HepG2 (cell line): ENCODE results near the gene LAMC3. TPM values are rescaled to one million over a fixed set of nuclear protein-coding genes. Genes with fewer than 3 reads are reported as not detected.

Experiments used
- ATAC-seq: fragments of 200-7000 bp; cut with Tn5 transposase; 3 replicates; pipeline ENCODE4 v1.9.1; 2020; ENCODE audit warnings: mild to moderate bottlenecking, moderate library complexity
- BruUV-seq: library from RNA; stranded (reverse); fragments of 400-500 nt; replicated peaks from 2 replicates; lab custom pipeline; 2021; lab: Mats Ljungman, UMichigan
- CTCF ChIA-PET: fragments of 300-600 bp; formaldehyde crosslinking; extraction: SDS; loops from one replicate; lab custom pipeline; 2021; ENCODE audit warnings: low total read pairs, inconsistent platforms, low intra/inter-chr PET ratio; lab: Yijun Ruan, JAX
- POLR2A ChIA-PET: fragments of 350-600 bp; sonication (Branson Sonifier 250); formaldehyde crosslinking; loops from one replicate; lab custom pipeline; 2020; ENCODE audit warnings: antibody characterized with exemption, inconsistent platforms; lab: Yijun Ruan, JAX
- DNase-seq: peaks from one replicate; pipeline ENCODE4 v3.0.0-alpha.2; 2015; ENCODE audit warnings: low spot score
- FAIRE-seq: peaks from 3 replicates; lab custom pipeline; 2011; peaks lifted over from hg19 to GRCh38; lab: Jason Lieb, UNC
- H2AFZ ChIP-seq: one replicate; pipeline ENCODE4 v1.6.1; 2011; ENCODE audit warnings: low read length, inconsistent platforms
- H3K27ac ChIP-seq: fragments of 300-600 bp; 3 replicates; pipeline ENCODE4 v1.8.0; 2011; ENCODE audit warnings: mixed run types, mild to moderate bottlenecking, mixed read lengths, low read length, inconsistent platforms; ENCODE audit not compliant: insufficient read depth; ENCODE audit errors: extremely low read length
- H3K27me3 ChIP-seq, 2 experiments: fragments of 200-600 bp in 1 of 2; 2 replicates in 1 of 2; 3 replicates in 1 of 2; pipeline versions ENCODE4 v1.6.0 to v1.8.0; 2011; ENCODE audit warnings: low read length in 2 of 2, mild to moderate bottlenecking in 2 of 2, moderate library complexity in 2 of 2, inconsistent platforms in 1 of 2; ENCODE audit not compliant: insufficient read depth in 2 of 2, control insufficient read depth in 1 of 2
- H3K36me3 ChIP-seq, 2 experiments: fragments of 200-600 bp in 1 of 2; replicated peaks in 1 of 2; 2 replicates in 1 of 2; 3 replicates in 1 of 2; pipeline versions ENCODE4 v1.5.1 to v1.8.0; 2011; ENCODE audit warnings: low read length in 2 of 2, inconsistent platforms in 1 of 2; ENCODE audit not compliant: insufficient read depth in 2 of 2, control insufficient read depth in 1 of 2
- H3K4me1 ChIP-seq: 2 replicates; pipeline ENCODE4 v1.5.1; 2012; ENCODE audit warnings: low read length, inconsistent platforms; ENCODE audit not compliant: insufficient read depth
- H3K4me2 ChIP-seq: 2 replicates; pipeline ENCODE4 v1.6.0; 2011; ENCODE audit warnings: low read depth, low read length, inconsistent platforms
- H3K4me3 ChIP-seq, 3 experiments: fragments of 200-600 bp in 1 of 3; sonication (generic), shearing (Covaris generic) in 1 of 3; replicated peaks in 1 of 3; 2 replicates each; pipeline ENCODE4 v1.5.1; 2011 to 2016; ENCODE audit warnings: low read length in 3 of 3, inconsistent platforms in 2 of 3, low read depth in 2 of 3, mild to moderate bottlenecking in 2 of 3, control low read depth in 1 of 3, mixed read lengths in 1 of 3; ENCODE audit not compliant: insufficient read depth in 1 of 3
- H3K79me2 ChIP-seq: one replicate; pipeline ENCODE4 v1.6.1; 2011; ENCODE audit warnings: low read length, inconsistent platforms; ENCODE audit not compliant: insufficient read depth
- H3K9ac ChIP-seq: 2 replicates; pipeline ENCODE4 v1.6.0; 2011; ENCODE audit warnings: mild to moderate bottlenecking, low read depth, low read length, inconsistent platforms; ENCODE audit not compliant: insufficient read depth
- H3K9me3 ChIP-seq: 2 replicates; pipeline ENCODE4 v1.5.1; 2012; ENCODE audit warnings: mild to moderate bottlenecking, low read length
- H4K20me1 ChIP-seq: 2 replicates; pipeline ENCODE4 v1.6.0; 2011; ENCODE audit warnings: inconsistent platforms, mild to moderate bottlenecking, low read length, moderate library complexity; ENCODE audit not compliant: insufficient read depth
- CENPT ChIP-seq: sonication (generic); formaldehyde crosslinking; IDR thresholded peaks from 2 replicates; pipeline ENCODE4 v1.8.0; 2022; ENCODE audit warnings: low read depth, mild to moderate bottlenecking, moderate library complexity, missing genetic modification reagents
- DRAP1 ChIP-seq: IDR thresholded peaks from 2 replicates; pipeline ENCODE4 v1.6.1; 2016; ENCODE audit warnings: missing genetic modification reagents, missing compliant biosample characterization
- ETV6 ChIP-seq: sonication (generic); formaldehyde crosslinking; conservative IDR thresholded peaks from 2 replicates; pipeline ENCODE4 v1.4.0; 2020; ENCODE audit warnings: missing genetic modification reagents
- IKZF4 ChIP-seq: sonication (generic); formaldehyde crosslinking; IDR thresholded peaks from 2 replicates; pipeline ENCODE4 v1.5.1; 2020; ENCODE audit warnings: borderline replicate concordance, mild to moderate bottlenecking, low read depth, missing genetic modification reagents; ENCODE audit errors: not compliant biosample characterization
- NPAS2 ChIP-seq: sonication (generic); formaldehyde crosslinking; IDR thresholded peaks from 2 replicates; pipeline ENCODE4 v1.8.0; 2022; ENCODE audit warnings: mild to moderate bottlenecking, missing genetic modification reagents, borderline replicate concordance
- RNF2 ChIP-seq: fragments of 450-650 bp; conservative IDR thresholded peaks from 2 replicates; pipeline ENCODE4 v1.6.1; 2016; ENCODE audit warnings: low read depth
- SAFB2 ChIP-seq: sonication (generic); formaldehyde crosslinking; IDR thresholded peaks from 2 replicates; pipeline ENCODE4 v1.5.1; 2020; ENCODE audit warnings: missing genetic modification reagents, low read depth, mild to moderate bottlenecking, borderline replicate concordance
- SKIL ChIP-seq: sonication (generic); formaldehyde crosslinking; IDR thresholded peaks from 2 replicates; pipeline ENCODE4 v1.8.0; 2022; ENCODE audit warnings: missing genetic modification reagents, mild to moderate bottlenecking, moderate library complexity, borderline replicate concordance
- SMC3 ChIP-seq: IDR thresholded peaks from 2 replicates; pipeline ENCODE4 v1.6.1; 2011; ENCODE audit warnings: low read length, improper control_type of control experiment
- SNAPC4 ChIP-seq: sonication (generic); formaldehyde crosslinking; IDR thresholded peaks from 2 replicates; pipeline ENCODE4 v1.4.0; 2020; ENCODE audit warnings: mild to moderate bottlenecking, missing genetic modification reagents
- TCF12 ChIP-seq, 2 experiments: fragments of 450-650 bp in 1 of 2; sonication (generic) in 1 of 2; formaldehyde crosslinking in 1 of 2; IDR thresholded peaks; 2 replicates each; pipeline versions ENCODE4 v1.6.1 to v1.8.0; 2017 to 2022; ENCODE audit warnings: antibody characterized with exemption in 1 of 2, mild to moderate bottlenecking in 1 of 2, missing genetic modification reagents in 1 of 2, moderate library complexity in 1 of 2
- ZBTB44 ChIP-seq: sonication (generic); formaldehyde crosslinking; IDR thresholded peaks from 2 replicates; pipeline ENCODE4 v1.4.0; 2020; ENCODE audit warnings: missing genetic modification reagents
- ZNF136 ChIP-seq: sonication (generic); formaldehyde crosslinking; IDR thresholded peaks from 2 replicates; pipeline ENCODE4 v1.8.1; 2022; ENCODE audit warnings: low read depth, mild to moderate bottlenecking, moderate library complexity, missing genetic modification reagents
- ZNF563 ChIP-seq: sonication (generic); formaldehyde crosslinking; IDR thresholded peaks from 2 replicates; pipeline ENCODE4 v1.8.0; 2022; ENCODE audit warnings: mild to moderate bottlenecking, moderate library complexity, missing genetic modification reagents
- ZNF781 ChIP-seq: sonication (generic); formaldehyde crosslinking; IDR thresholded peaks from 2 replicates; pipeline ENCODE4 v1.5.1; 2020; ENCODE audit warnings: borderline replicate concordance, mild to moderate bottlenecking, missing genetic modification reagents; ENCODE audit errors: not compliant biosample characterization
- WGBS: methylation state at CpG from one replicate; pipeline ENCODE4 v1.1.6; 2017; ENCODE audit warnings: low lambda C conversion rate; 5-methylcytosine and 5-hydroxymethylcytosine counted together
- in situ Hi-C: cut with HindIII; loops from 2 replicates; pipeline ENCODE4 v1.10.0; 2017; ENCODE audit warnings: low pct_unique_long_range_greater_than_20kb; ENCODE audit not compliant: extremely low pct_ligation_motif_present
- intact Hi-C: fragments of 100-400 bp; cut with micrococcal nuclease; formaldehyde crosslinking; loops from one replicate; pipeline ENCODE4 v1.10.0; 2022; ENCODE audit not compliant: unreplicated experiment
- polyA plus RNA-seq, 8 experiments: library from polyadenylated mRNA; depleted of rRNA in 3 of 8; stranded (reverse) in 7 of 8; unstranded in 1 of 8; fragments of >200 nt; fragmentation: Illumina TruSeq in 4 of 8; extraction: Trizol in 4 of 8; gene quantifications; 2 replicates each; pipeline versions ENCODE4 v1.2.1 to v1.2.3, GENCODE V29; 2011 to 2016; ENCODE audit warnings: low read depth in 4 of 8, missing spikeins in 1 of 8, mixed read lengths in 1 of 8; ENCODE audit not compliant: insufficient read depth in 1 of 8
- total RNA-seq, 5 experiments: library from RNA; depleted of rRNA; stranded (reverse); fragments of >200 nt; fragmentation: Illumina TruSeq; extraction: Trizol; gene quantifications; 2 replicates each; pipeline ENCODE4 v1.2.3, GENCODE V29; 2016; ENCODE audit warnings: low read depth in 1 of 5

LAMC3 gene
- total and polyA plus RNA-seq, 2 of the 13 experiments (the other 11 are each of a cell fraction or from before 2014, with no cell fraction given) = 0.07 to 0.57 TPM

- ATAC-seq (no peak), DNase-seq (no peak), FAIRE-seq (no peak)
- Histone ChIP-seq H3K27me3 (peaks cover 14 to 85% of the 10 kb centered on the region in 2 experiments; a peak in 4 of 5 replicates), H4K20me1 (no peaks in the 10 kb centered on the region), H3K79me2 (no peaks in the 10 kb centered on the region), H3K4me2 (no peak overlapping the region), H3K4me1 (no peaks in the 10 kb centered on the region), H3K27ac (no peak overlapping the region), H2AFZ (no peak overlapping the region), H3K36me3 (no peaks in the 10 kb centered on the region), H3K4me3 (no peak overlapping the region), H3K9me3 (no peaks in the 10 kb centered on the region), H3K9ac (no peak overlapping the region)
- CTCF ChIA-PET = no interaction called here
- intact Hi-C loops = no loop called here
- no TSS peak for BruUV-seq
- POLR2A ChIA-PET = no interaction called here
- in situ Hi-C loops = no loop called here
- 14% methylated on average over 11 of the region's 24 CpGs for WGBS
- TF ChIP-seq SKIL (CRISPR knock-in tag) = no peak
- TF ChIP-seq RNF2 = no peak
- TF ChIP-seq IKZF4 = no peak
- no peak for TF ChIP-seq SMC3
- TF ChIP-seq SAFB2 (CRISPR knock-in tag) = no peak
- TF ChIP-seq ZNF781 (CRISPR knock-in tag) = no peak
- no peak for TF ChIP-seq NPAS2 (CRISPR knock-in tag)
- no peak for TF ChIP-seq ZBTB44 (CRISPR knock-in tag)
- no peak for TF ChIP-seq ZNF563 (CRISPR knock-in tag)
- TF ChIP-seq ETV6 (CRISPR knock-in tag) = no peak
- TF ChIP-seq DRAP1 (CRISPR knock-in tag) = no peak
- TF ChIP-seq ZNF136 = no peak
- TF ChIP-seq CENPT (CRISPR knock-in tag) = no peak
- TF ChIP-seq TCF12 (IDR thresholded peaks at IDR 0.05) = no peak
- no peak for TF ChIP-seq TCF12 (CRISPR knock-in tag; IDR thresholded peaks at IDR 0.05)
- no peak for TF ChIP-seq SNAPC4 (CRISPR knock-in tag)
Observed at GRCh38 chr9:131036071-131036470, 27.1 kb downstream of the LAMC3 start.
